Spleen (tissue), 7 donors: ENCODE data around the gene PIK3R6.

ENCODE experiments used
- CTCF ChIP-seq, 11 experiments: fragments of 200-600 bp in 7 of 11; fragments of 450-650 bp in 4 of 11; sonication (generic) in 4 of 11; IDR thresholded peaks in 8 of 11; conservative IDR thresholded peaks in 3 of 11; 1 replicate in 7 of 11; 2 replicates in 4 of 11; pipeline versions ENCODE4 v1.4.0 to v1.8.0; 2016 to 2021; ENCODE audit warnings: antibody characterized with exemption in 11 of 11, inconsistent platforms in 4 of 11, mild to moderate bottlenecking in 1 of 11
- POLR2A ChIP-seq, 3 donors: fragments of 450-650 bp; IDR thresholded peaks; one replicate each; pipeline ENCODE4 v1.5.1; 2017; ENCODE audit warnings: antibody characterized with exemption in 3 of 3, mild to moderate bottlenecking in 1 of 3
- donor health status: DM: no; HTN: no; CAD: no; lungs with moderate emphysema.
- donor health status: DM: no; HTN: no; CAD: no.
- donor health status: DM: no; HTN: no; CAD: no.

- TF ChIP-seq CTCF (IDR thresholded peaks at IDR 0.05 in 8 of 11, conservative IDR thresholded peaks at IDR 0.05 in 3 of 11) (no peak), POLR2A (IDR thresholded peaks at IDR 0.05) (no peak)
Measured at GRCh38 chr17:8871081-8871581, 3.7 kb upstream of the PIK3R6 start.
